ENCODE data around the gene MNAT1. TPM values are rescaled to one million over a fixed set of nuclear protein-coding genes. Genes with fewer than 3 reads are reported as not detected.

MNAT1 gene
- total RNA-seq, 1 donor from 2014 or later = 42.4 TPM

- H3K36me3 Mint-ChIP-seq (ENCODE audit: low read depth) = no peaks in the 10 kb centered on the region
- H3K27ac Mint-ChIP-seq (ENCODE audit: unreplicated experiment) = no peak overlapping the region
- DNase-seq (ENCODE audit: low spot score) = no peak
Measured at GRCh38 chr14:60926002-60926401, 191.4 kb downstream of the MNAT1 start.

GRCh38 chr14:60931218-60931617 lies 196.7 kb downstream of the MNAT1 start:
- TF ChIP-seq CTCF (IDR thresholded peaks at IDR 0.05) = no peak
- H3K4me3 Mint-ChIP-seq (ENCODE audit: unreplicated experiment) = no peak overlapping the region
- no peaks in the 10 kb centered on the region for H3K27me3 Mint-ChIP-seq (ENCODE audit: low read depth)
- H3K27ac Mint-ChIP-seq (ENCODE audit: unreplicated experiment) = no peak overlapping the region
- DNase-seq (ENCODE audit: low spot score) = no peak
- H3K36me3 Mint-ChIP-seq (ENCODE audit: low read depth) = no peaks in the 10 kb centered on the region
- peaks cover 11% of the 10 kb centered on the region for H3K4me1 Mint-ChIP-seq (ENCODE audit: low read depth)
- H3K9me3 Mint-ChIP-seq (ENCODE audit: low read depth) = peaks cover 5% of the 10 kb centered on the region

More at GRCh38 chr14:60926002-60926401, 191.4 kb downstream of the MNAT1 start:
- Mint-ChIP-seq H3K4me3 (ENCODE audit: unreplicated experiment) (no peak overlapping the region), H3K4me1 (ENCODE audit: low read depth) (peaks cover 24% of the 10 kb centered on the region), H3K27me3 (ENCODE audit: low read depth) (no peaks in the 10 kb centered on the region), H3K9me3 (ENCODE audit: low read depth) (peaks cover 5% of the 10 kb centered on the region)
- no peak for TF ChIP-seq CTCF (IDR thresholded peaks at IDR 0.05)

GRCh38 chr14:60933920-60934655 lies 199.5 kb downstream of the MNAT1 start:
- Mint-ChIP-seq H3K9me3 (ENCODE audit: low read depth) (peaks cover 2% of the 10 kb centered on the region), H3K27ac (ENCODE audit: unreplicated experiment) (no peak overlapping the region), H3K4me1 (ENCODE audit: low read depth) (peaks cover 11% of the 10 kb centered on the region), H3K36me3 (ENCODE audit: low read depth) (no peaks in the 10 kb centered on the region), H3K27me3 (ENCODE audit: low read depth) (no peaks in the 10 kb centered on the region), H3K4me3 (ENCODE audit: unreplicated experiment) (no peak overlapping the region)
- no peak for TF ChIP-seq CTCF (IDR thresholded peaks at IDR 0.05)
- DNase-seq (ENCODE audit: low spot score) = no peak

GRCh38 chr14:60935319-60935718 lies 200.8 kb downstream of the MNAT1 start:
- no peak overlapping the region for H3K27ac Mint-ChIP-seq (ENCODE audit: unreplicated experiment)

GRCh38 chr14:60943637-60944032 lies 209.1 kb downstream of the MNAT1 start:
- no peak for DNase-seq (ENCODE audit: low spot score)
- H3K4me1 Mint-ChIP-seq (ENCODE audit: low read depth) = peaks cover 26% of the 10 kb centered on the region
- peaks cover 6% of the 10 kb centered on the region for H3K36me3 Mint-ChIP-seq (ENCODE audit: low read depth)
- no peak overlapping the region for H3K4me3 Mint-ChIP-seq (ENCODE audit: unreplicated experiment)
- no peaks in the 10 kb centered on the region for H3K27me3 Mint-ChIP-seq (ENCODE audit: low read depth)
- H3K9me3 Mint-ChIP-seq (ENCODE audit: low read depth) = no peaks in the 10 kb centered on the region
- no peak for TF ChIP-seq CTCF (IDR thresholded peaks at IDR 0.05)
- no peak overlapping the region for H3K27ac Mint-ChIP-seq (ENCODE audit: unreplicated experiment)

More at GRCh38 chr14:60935319-60935718, 200.8 kb downstream of the MNAT1 start:
- TF ChIP-seq CTCF (IDR thresholded peaks at IDR 0.05) = no peak
- no peak for DNase-seq (ENCODE audit: low spot score)
- H3K9me3 Mint-ChIP-seq (ENCODE audit: low read depth) = peaks cover 2% of the 10 kb centered on the region
- no peak overlapping the region for H3K4me3 Mint-ChIP-seq (ENCODE audit: unreplicated experiment)
- H3K36me3 Mint-ChIP-seq (ENCODE audit: low read depth) = no peaks in the 10 kb centered on the region
- H3K27me3 Mint-ChIP-seq (ENCODE audit: low read depth) = no peaks in the 10 kb centered on the region
- H3K4me1 Mint-ChIP-seq (ENCODE audit: low read depth) = peaks cover 11% of the 10 kb centered on the region
